SK-N-SH (cell line): ENCODE data around the gene RAB3D. TPM values are rescaled to one million over a fixed set of nuclear protein-coding genes. Genes with fewer than 3 reads are reported as not detected.
A peak's percentile ranks its signal among the peaks of the same experiment; 100 is the strongest.

Experiments used
- CTCF ChIA-PET: fragments of 300-600, 350-600 bp; formaldehyde crosslinking; extraction: SDS; loops from one replicate; lab custom pipeline; 2021; lab: Yijun Ruan, JAX
- POLR2A ChIA-PET: fragments of 350-600 bp; sonication (Branson Sonifier 250); formaldehyde crosslinking; extraction: SDS; loops from one replicate; lab custom pipeline; 2020; ENCODE audit warnings: antibody characterized with exemption, inconsistent platforms; lab: Yijun Ruan, JAX
- DNase-seq: peaks from one replicate; pipeline ENCODE4 v3.0.0; 2012
- H2AFZ ChIP-seq: fragments of 200-600 bp; sonication (generic); 2 replicates; pipeline ENCODE4 v1.8.1; 2016; ENCODE audit warnings: antibody characterized with exemption, mild to moderate bottlenecking, low read depth
- H3F3A ChIP-seq: fragments of 200-600 bp; sonication (generic); replicated peaks from 2 replicates; pipeline ENCODE3; 2016; ENCODE audit warnings: antibody characterized with exemption, mild to moderate bottlenecking; ENCODE audit not compliant: insufficient read depth
- H3K27ac ChIP-seq, 2 experiments: fragments of 200-500 bp in 1 of 2; fragments of 200-600 bp in 1 of 2; sonication (Bioruptor generic) in 1 of 2; sonication (generic), shearing (Covaris generic) in 1 of 2; 2 replicates each; pipeline versions ENCODE4 v1.5.1 to v1.6.1; 2014 to 2016; ENCODE audit warnings: low read depth in 2 of 2, inconsistent platforms in 1 of 2, low read length in 1 of 2, mild to moderate bottlenecking in 1 of 2, mixed read lengths in 1 of 2
- H3K27me3 ChIP-seq: fragments of 200-600 bp; sonication (generic), shearing (Covaris generic); 2 replicates; pipeline ENCODE4 v1.6.1; 2016; ENCODE audit warnings: mixed run types; ENCODE audit not compliant: insufficient read depth
- H3K36me3 ChIP-seq, 2 experiments: fragments of 200-500 bp in 1 of 2; fragments of 200-600 bp in 1 of 2; sonication (Bioruptor generic) in 1 of 2; sonication (generic) in 1 of 2; replicated peaks in 1 of 2; 2 replicates each; pipeline versions ENCODE3 to v1.5.1; 2014 to 2016; ENCODE audit warnings: low read length in 1 of 2, mild to moderate bottlenecking in 1 of 2; ENCODE audit not compliant: insufficient read depth in 2 of 2, control insufficient read depth in 1 of 2
- H3K4me1 ChIP-seq, 2 experiments: fragments of 200-500 bp in 1 of 2; fragments of 200-600 bp in 1 of 2; sonication (Bioruptor generic) in 1 of 2; sonication (generic), shearing (Covaris generic) in 1 of 2; 2 replicates each; pipeline versions ENCODE4 v1.5.1 to v1.6.1; 2014 to 2016; ENCODE audit warnings: low read depth in 1 of 2, low read length in 1 of 2, mixed run types in 1 of 2; ENCODE audit not compliant: insufficient read depth in 2 of 2, control insufficient read depth in 1 of 2
- H3K4me2 ChIP-seq: fragments of 200-600 bp; sonication (generic), shearing (Covaris generic); 2 replicates; pipeline ENCODE4 v1.6.1; 2017; ENCODE audit warnings: mixed run types
- H3K4me3 ChIP-seq, 2 experiments: fragments of 200-500 bp in 1 of 2; fragments of 200-600 bp in 1 of 2; sonication (Bioruptor generic) in 1 of 2; sonication (generic), shearing (Covaris generic) in 1 of 2; 2 replicates each; pipeline versions ENCODE4 v1.5.1 to v1.8.1; 2014 to 2016; ENCODE audit warnings: low read depth in 2 of 2, inconsistent platforms in 1 of 2, low read length in 1 of 2, mild to moderate bottlenecking in 1 of 2, mixed read lengths in 1 of 2, moderate library complexity in 1 of 2
- H3K79me2 ChIP-seq: fragments of 200-600 bp; sonication (generic); 2 replicates; pipeline ENCODE4 v1.8.1; 2017; ENCODE audit warnings: mild to moderate bottlenecking; ENCODE audit not compliant: insufficient read depth
- H3K9ac ChIP-seq: fragments of 200-600 bp; sonication (generic); 2 replicates; pipeline ENCODE4 v1.6.1; 2017; ENCODE audit warnings: mixed run types
- H3K9me2 ChIP-seq: fragments of 200-600 bp; sonication (generic); 2 replicates; pipeline ENCODE4 v1.6.1; 2017; ENCODE audit warnings: mixed run types
- H3K9me3 ChIP-seq: fragments of 200-600 bp; sonication (generic); 2 replicates; pipeline ENCODE4 v1.6.1; 2017; ENCODE audit warnings: mixed run types, mild to moderate bottlenecking, moderate library complexity
- H4K20me1 ChIP-seq: fragments of 200-600 bp; sonication (generic); 2 replicates; pipeline ENCODE4 v1.6.1; 2017; ENCODE audit warnings: mild to moderate bottlenecking, mixed run types; ENCODE audit not compliant: insufficient read depth
- ELF1 ChIP-seq: IDR thresholded peaks from 2 replicates; pipeline ENCODE4 v1.4.0; 2012
- GABPA ChIP-seq: IDR thresholded peaks from 2 replicates; pipeline ENCODE4 v1.4.0; 2012; ENCODE audit warnings: low read depth, mild to moderate bottlenecking
- MEF2A ChIP-seq: IDR thresholded peaks from 2 replicates; pipeline ENCODE4 v1.4.0; 2012; ENCODE audit warnings: low read depth, borderline replicate concordance
- NRF1 ChIP-seq: IDR thresholded peaks from 2 replicates; pipeline ENCODE4 v1.6.1; 2012; ENCODE audit warnings: low read depth, mild to moderate bottlenecking, low read length
- SMC3 ChIP-seq: IDR thresholded peaks from 2 replicates; pipeline ENCODE4 v1.6.1; 2012; ENCODE audit warnings: low read depth, low read length, improper control_type of control experiment
- TCF12 ChIP-seq: IDR thresholded peaks from 2 replicates; pipeline ENCODE4 v1.4.0; 2012
- TEAD4 ChIP-seq: IDR thresholded peaks from 2 replicates; pipeline ENCODE4 v1.4.0; 2012; ENCODE audit warnings: mild to moderate bottlenecking, borderline replicate concordance; ENCODE audit not compliant: insufficient read depth
- ZBTB33 ChIP-seq: IDR thresholded peaks from 2 replicates; pipeline ENCODE4 v1.4.0; 2012; ENCODE audit warnings: low read depth, borderline replicate concordance
- WGBS: methylation state at CpG from one replicate; pipeline ENCODE4 v1.1.6; 2017; ENCODE audit warnings: low lambda C conversion rate; 5-methylcytosine and 5-hydroxymethylcytosine counted together
- polyA plus RNA-seq, 3 experiments: library from polyadenylated mRNA; depleted of rRNA; stranded (reverse); fragments of >200 nt; gene quantifications; 2 replicates each; pipeline ENCODE4 v1.2.3, GENCODE V29; 2012

RAB3D gene
- polyA plus RNA-seq, 1 of the 3 experiments (the other 2 are of a cell fraction) = 27.0 TPM

GRCh38 chr19:11384778-11385129 lies 45.3 kb upstream of the RAB3D start:
- POLR2A ChIA-PET = interaction anchor here (1.2 to 4.3 kb wide), 5 partner anchors 10 to 98 kb away, joined by 7 to 30 read pairs (median 8); partner anchors contain the start of genes ODAD3, PRKCSH, RGL3 and SWSAP1
- WGBS = 82% methylated on average over 5 of the region's 5 CpGs

GRCh38 chr19:11383706-11384048 lies 44.2 kb upstream of the RAB3D start:
- peaks cover 0 to 14% of the 10 kb centered on the region in 2 experiments; a peak in 1 of 4 replicates for H3K4me1 ChIP-seq
- H3K4me2 ChIP-seq = peak overlapping the region; percentile 76
- no peaks in the 10 kb centered on the region for H3K9me3 ChIP-seq
- peak overlapping the region; percentile 70; the same call in 1 of the 2 replicates for H2AFZ ChIP-seq
- H3K27ac ChIP-seq = peak overlapping the region in 1 of 2 experiments; percentile 84; a peak in 2 of 4 replicates
- POLR2A ChIA-PET = interaction anchor here (0.7 to 4.3 kb wide), 10 partner anchors 9 to 99 kb away, joined by 3 to 30 read pairs (median 7); partner anchors contain the start of genes ELAVL3, ODAD3, PRKCSH and RGL3
- no peak overlapping the region; the same call in 1 of the 2 replicates for H3K9ac ChIP-seq
- no peaks in the 10 kb centered on the region for H4K20me1 ChIP-seq
- H3K79me2 ChIP-seq = peaks cover 12% of the 10 kb centered on the region; the same call in 1 of the 2 replicates
- no peaks in the 10 kb centered on the region for H3K9me2 ChIP-seq
- H3K4me3 ChIP-seq = peak overlapping the region; percentile 51 to 54
- WGBS = no CpG with 5 or more reads among the region's 9 CpGs
- TF ChIP-seq SMC3 (no peak), TCF12 (no peak), GABPA (no peak)
- TF ChIP-seq, all 33 proteins: peak for 0
- no peak for DNase-seq
- no peaks in the 10 kb centered on the region for H3K27me3 ChIP-seq
- CTCF ChIA-PET = interaction anchor here (0.6 to 6.4 kb wide), 27 partner anchors 9 to 145 kb away, joined by 3 to 85 read pairs (median 5); partner anchors contain the start of genes ECSIT, ELAVL3, ODAD3 and PRKCSH
- no peaks in the 10 kb centered on the region for H3K36me3 ChIP-seq
- H3F3A ChIP-seq = peaks cover 16% of the 10 kb centered on the region

More at GRCh38 chr19:11384778-11385129, 45.3 kb upstream of the RAB3D start:
- Histone ChIP-seq H3K9ac (no peak overlapping the region), H3F3A (peaks cover 7% of the 10 kb centered on the region), H3K9me3 (no peaks in the 10 kb centered on the region), H2AFZ (no peak overlapping the region), H3K4me1 (peaks cover 0 to 14% of the 10 kb centered on the region in 2 experiments; a peak in 1 of 4 replicates), H3K36me3 (no peaks in the 10 kb centered on the region), H3K9me2 (no peaks in the 10 kb centered on the region), H3K79me2 (peaks cover 10% of the 10 kb centered on the region; the same call in 1 of the 2 replicates), H3K27me3 (no peaks in the 10 kb centered on the region), H4K20me1 (no peaks in the 10 kb centered on the region), H3K27ac (peak overlapping the region in 1 of 2 experiments; percentile 64; a peak in 2 of 4 replicates), H3K4me3 (no peak overlapping the region), H3K4me2 (no peak overlapping the region)
- CTCF ChIA-PET = interaction anchor here (0.9 to 6.4 kb wide), 10 partner anchors 9 to 98 kb away, joined by 3 to 85 read pairs (median 16); partner anchors contain the start of genes ELAVL3, RGL3 and SWSAP1
- DNase-seq = no peak
- TF ChIP-seq TCF12 (no peak), ZBTB33 (no peak), MEF2A (no peak), ELF1 (no peak), TEAD4 (no peak), SMC3 (no peak), NRF1 (no peak)
